Lower leg skin (tissue), 3 donors: ENCODE measurements around the gene CCNB2.

Source experiments
- CTCF ChIP-seq, 3 donors: fragments of 450-650 bp; IDR thresholded peaks; one replicate each; pipeline ENCODE4 v1.5.1; 2016; ENCODE audit warnings: antibody characterized with exemption in 3 of 3, mild to moderate bottlenecking in 3 of 3, moderate library complexity in 2 of 3
- POLR2A ChIP-seq, 2 donors: fragments of 450-650 bp; IDR thresholded peaks; one replicate each; pipeline ENCODE4 v1.6.1; 2016 to 2017; ENCODE audit warnings: antibody characterized with exemption in 2 of 2, mild to moderate bottlenecking in 1 of 2, moderate library complexity in 1 of 2

DNA sequence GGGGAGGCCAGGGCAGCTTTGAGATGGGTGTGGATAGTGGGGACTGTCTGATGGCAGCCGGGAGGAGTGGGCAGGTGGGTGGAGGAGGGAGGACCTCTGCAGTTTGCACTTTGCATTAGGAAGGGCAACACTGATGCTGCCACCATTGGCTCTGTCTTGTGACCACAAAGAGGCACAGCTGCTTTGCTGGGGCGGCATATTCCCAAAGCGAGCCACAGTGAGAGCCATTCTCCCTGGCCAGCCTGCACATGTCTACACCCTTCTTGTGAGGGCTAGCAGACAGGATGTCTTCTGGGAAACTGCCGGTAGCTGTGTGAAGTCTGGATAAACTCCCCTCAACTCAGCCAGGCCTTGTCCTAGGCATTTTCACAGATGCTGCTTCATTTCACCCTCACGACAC lies 38.3 kb downstream of the CCNB2 start:
- no peak for TF ChIP-seq CTCF (IDR thresholded peaks at IDR 0.05)
- no peak for TF ChIP-seq POLR2A (IDR thresholded peaks at IDR 0.05)
